GM18870 (cell line): ENCODE measurements around the gene TXN.
"Not testable (repeated sequence)": the region's sequence is repeated elsewhere in the genome, so short reads cannot be mapped to it uniquely, and the experiment has no call there.

Experiments used
- ATAC-seq: cut with Tn5 transposase; IDR thresholded peaks from one replicate; pipeline ENCODE4 v1.9.1; 2021; ENCODE audit warnings: moderate library complexity; ENCODE audit not compliant: unreplicated experiment

Gene TXN

DNA sequence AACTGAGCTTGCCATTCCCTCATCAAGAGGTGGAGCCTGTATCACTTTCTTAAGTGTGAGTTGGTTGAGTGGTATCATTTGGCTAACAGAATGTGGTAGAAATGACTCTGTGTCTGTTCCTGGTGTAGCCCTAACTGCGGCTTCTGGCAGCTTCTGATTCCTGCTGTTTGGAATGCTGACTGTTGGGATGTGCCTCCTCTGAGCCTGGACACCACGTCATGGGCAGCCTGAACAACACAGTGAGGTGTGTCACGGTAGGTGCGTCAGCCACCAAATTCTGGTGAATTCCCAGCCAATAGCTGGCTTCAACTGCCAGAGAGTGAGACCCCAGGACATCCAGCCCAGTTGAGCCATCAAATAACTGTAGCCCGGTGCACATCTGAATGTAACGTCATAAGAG lies 42.2 kb downstream of the TXN start:
- ATAC-seq: no peak

DNA sequence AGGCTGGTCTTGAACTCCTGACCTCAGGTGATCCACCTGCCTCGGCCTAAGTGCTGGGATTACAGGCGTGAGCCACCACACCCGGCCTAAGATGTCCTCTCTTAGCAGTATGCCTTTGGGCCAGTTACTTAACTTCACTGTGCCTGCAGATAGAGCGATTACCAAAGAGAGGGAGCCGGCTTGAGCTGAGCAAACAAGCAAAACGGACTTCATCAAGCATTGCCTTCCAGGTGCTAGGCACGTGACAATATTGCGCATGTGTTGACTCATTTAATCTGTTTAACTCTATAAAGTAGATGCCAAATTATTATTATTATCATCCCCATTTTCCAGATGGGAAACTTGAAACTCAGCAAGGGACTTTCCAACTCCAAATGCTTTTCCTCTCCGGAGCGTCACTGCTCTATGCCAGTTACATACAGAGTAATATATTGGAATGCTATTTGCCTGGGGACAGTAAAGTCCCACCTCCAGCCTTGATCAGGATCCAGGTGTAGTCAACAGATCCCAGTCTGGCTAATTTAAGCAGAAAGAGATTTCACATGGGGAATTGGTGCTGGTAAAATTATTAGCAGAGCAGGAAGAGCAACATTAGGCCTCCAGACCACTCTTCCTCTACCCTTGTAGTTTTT lies 42.8 kb downstream of the TXN start:
- no peak for ATAC-seq

GRCh38 chr9:110208031-110208430 lies 48.3 kb downstream of the TXN start, which contains the start of gene C9orf152:
Gene C9orf152, minus strand, starts transcription at chr9:110208159. Its CDS starts 580 bp downstream, at chr9:110207579.
- ATAC-seq: no peak

GRCh38 chr9:110207071-110207641 lies 49.2 kb downstream of the TXN start:
- no peak for ATAC-seq

- no peak for ATAC-seq
Measured at GRCh38 chr9:110206389-110206788, 49.9 kb downstream of the TXN start.

GRCh38 chr9:110205612-110206011 lies 50.7 kb downstream of the TXN start:
- not testable (repeated sequence) for ATAC-seq

GRCh38 chr9:110202232-110202631 lies 54.1 kb downstream of the TXN start:
- no peak for ATAC-seq

DNA sequence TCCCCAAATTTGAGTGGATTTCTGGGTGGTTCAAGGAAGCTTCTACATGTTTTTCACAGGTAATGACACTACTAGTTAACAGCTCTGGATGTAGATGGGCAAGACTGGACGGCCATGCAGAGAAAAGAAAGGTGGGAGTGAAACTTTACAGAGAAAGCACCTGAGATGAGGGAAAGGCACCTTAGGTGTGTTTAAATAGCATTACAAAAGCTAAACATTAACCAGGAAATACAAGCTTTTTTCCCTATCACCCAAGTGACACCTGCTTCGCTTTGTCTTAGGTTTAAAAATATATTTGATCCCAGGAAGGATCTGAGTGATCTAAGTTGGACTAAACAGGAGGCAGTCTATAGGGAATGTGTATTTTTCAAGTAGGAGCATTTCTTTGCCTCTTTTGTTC lies 56.7 kb downstream of the TXN start:
- ATAC-seq: no peak

DNA sequence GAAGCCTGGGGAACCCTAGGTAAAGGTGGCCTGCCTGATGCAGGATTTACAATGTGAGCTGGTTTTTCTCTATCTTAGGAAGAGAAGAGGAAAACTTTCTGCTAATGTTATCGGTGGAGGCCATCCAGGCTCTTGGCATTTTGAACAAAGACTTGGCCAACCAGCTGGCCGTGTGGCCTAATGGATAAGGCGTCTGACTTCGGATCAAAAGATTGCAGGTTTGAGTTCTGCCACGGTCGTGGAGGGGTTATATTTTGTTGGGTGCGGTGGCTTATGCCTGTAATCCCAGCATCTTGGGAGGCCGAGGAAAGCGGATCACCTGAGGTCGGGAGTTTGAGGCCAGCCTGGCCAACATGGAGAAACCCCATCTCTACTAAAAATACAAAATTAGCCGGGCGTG lies 58.0 kb downstream of the TXN start:
- no peak for ATAC-seq

GRCh38 chr9:110197330-110198187 lies 58.7 kb downstream of the TXN start:
- ATAC-seq: no peak

GRCh38 chr9:110196084-110196499 lies 60.2 kb downstream of the TXN start:
- ATAC-seq: not testable (repeated sequence)
